ENCODE data around the gene KCNC3.

Gene KCNC3

GRCh38 chr19:50311723-50312635, 17.2 kb downstream of the KCNC3 start:
- no peak for DNase-seq (ENCODE audit: low spot score)

- DNase-seq (ENCODE audit: low spot score): no peak
Observed at GRCh38 chr19:50310759-50311465, 18.3 kb downstream of the KCNC3 start.

- no peak for DNase-seq (ENCODE audit: low spot score)
Observed at GRCh38 chr19:50309396-50310125, 19.6 kb downstream of the KCNC3 start.

GRCh38 chr19:50308991-50309390, 20.2 kb downstream of the KCNC3 start:
- no peak for DNase-seq (ENCODE audit: low spot score)

- DNase-seq (ENCODE audit: low spot score): no peak
Observed at GRCh38 chr19:50303558-50303957, 25.6 kb downstream of the KCNC3 start.

GRCh38 chr19:50301607-50301971, 27.6 kb downstream of the KCNC3 start:
- no peak for DNase-seq (ENCODE audit: low spot score)

- DNase-seq (ENCODE audit: low spot score): peak; percentile 81
Observed at GRCh38 chr19:50300814-50301606, 28.2 kb downstream of the KCNC3 start.

- DNase-seq (ENCODE audit: low spot score): peak; percentile 20
Observed at GRCh38 chr19:50300051-50300450, 29.1 kb downstream of the KCNC3 start.

- no peak for DNase-seq (ENCODE audit: low spot score)
Observed at GRCh38 chr19:50293263-50294004, 35.7 kb downstream of the KCNC3 start.

GRCh38 chr19:50292216-50292827, 36.9 kb downstream of the KCNC3 start:
- no peak for DNase-seq (ENCODE audit: low spot score)

- no peak for DNase-seq (ENCODE audit: low spot score)
Observed at GRCh38 chr19:50290775-50291174, 38.4 kb downstream of the KCNC3 start.

GRCh38 chr19:50290011-50290410, 39.2 kb downstream of the KCNC3 start:
- no peak for DNase-seq (ENCODE audit: low spot score)

GRCh38 chr19:50288954-50289353, 40.2 kb downstream of the KCNC3 start:
- DNase-seq (ENCODE audit: low spot score): no peak

GRCh38 chr19:50287331-50287730, 41.8 kb downstream of the KCNC3 start:
- no peak for DNase-seq (ENCODE audit: low spot score)

- DNase-seq (ENCODE audit: low spot score): no peak
Observed at GRCh38 chr19:50286443-50286842, 42.7 kb downstream of the KCNC3 start.

- DNase-seq (ENCODE audit: low spot score): no peak
Observed at GRCh38 chr19:50285833-50286232, 43.3 kb downstream of the KCNC3 start.

GRCh38 chr19:50281491-50281890, 47.7 kb downstream of the KCNC3 start:
- DNase-seq (ENCODE audit: low spot score): no peak

GRCh38 chr19:50280983-50281382, 48.2 kb downstream of the KCNC3 start:
- no peak for DNase-seq (ENCODE audit: low spot score)

GRCh38 chr19:50280074-50280473, 49.1 kb downstream of the KCNC3 start:
- no peak for DNase-seq (ENCODE audit: low spot score)

GRCh38 chr19:50277966-50278580, 51.1 kb downstream of the KCNC3 start:
- no peak for DNase-seq (ENCODE audit: low spot score)

All from COLO829 (cell line).